WTC11 (cell line): ENCODE results near the gene TRAF7. TPM values are rescaled to one million over a fixed set of nuclear protein-coding genes. Genes with fewer than 3 reads are reported as not detected.

Experiments
- AFF4 ChIP-seq: sonication (generic); formaldehyde crosslinking; IDR thresholded peaks from 2 replicates; pipeline ENCODE4 v1.8.1; 2023; ENCODE audit warnings: mild to moderate bottlenecking, missing genetic modification reagents, borderline replicate concordance
- ARID4B ChIP-seq: sonication (generic); formaldehyde crosslinking; IDR thresholded peaks from 2 replicates; pipeline ENCODE4 v1.8.0; 2023; ENCODE audit warnings: missing genetic modification reagents, mild to moderate bottlenecking, borderline replicate concordance
- CBFB ChIP-seq: sonication (generic); formaldehyde crosslinking; IDR thresholded peaks from 2 replicates; pipeline ENCODE4 v1.8.1; 2022; ENCODE audit warnings: mild to moderate bottlenecking, low read depth, missing genetic modification reagents
- E2F5 ChIP-seq: sonication (generic); formaldehyde crosslinking; IDR thresholded peaks from 2 replicates; pipeline ENCODE4 v1.8.1; 2022; ENCODE audit warnings: mild to moderate bottlenecking, moderate library complexity, missing genetic modification reagents
- EMX1 ChIP-seq: fragments of 250-450 bp; sonication (Bioruptor Pico); IDR thresholded peaks from 2 replicates; pipeline ENCODE4 v1.8.0; 2021; ENCODE audit warnings: mild to moderate bottlenecking
- NFATC4 ChIP-seq: fragments of 250-450 bp; sonication (Bioruptor Pico); IDR thresholded peaks from 2 replicates; pipeline ENCODE4 v1.9.0; 2021; ENCODE audit warnings: mild to moderate bottlenecking
- NFE2L1 ChIP-seq: sonication (generic); formaldehyde crosslinking; IDR thresholded peaks from 2 replicates; pipeline ENCODE4 v1.8.1; 2023; ENCODE audit warnings: missing genetic modification reagents
- NFYB ChIP-seq: sonication (generic); formaldehyde crosslinking; conservative IDR thresholded peaks from 2 replicates; pipeline ENCODE4 v1.8.0; 2022; ENCODE audit warnings: low read depth, missing genetic modification reagents
- TEAD1 ChIP-seq: sonication (generic); formaldehyde crosslinking; IDR thresholded peaks from 2 replicates; pipeline ENCODE4 v1.8.0; 2022; ENCODE audit warnings: mild to moderate bottlenecking, missing genetic modification reagents
- ZNF121 ChIP-seq: sonication (generic); formaldehyde crosslinking; IDR thresholded peaks from 2 replicates; pipeline ENCODE4 v1.8.0; 2023; ENCODE audit warnings: missing genetic modification reagents
- ZNF416 ChIP-seq: fragments of 250-450 bp; sonication (Bioruptor Pico); IDR thresholded peaks from 2 replicates; pipeline ENCODE4 v1.9.0; 2021; ENCODE audit warnings: mild to moderate bottlenecking, inconsistent platforms
- total RNA-seq: library from RNA; stranded (reverse); gene quantifications from 3 replicates; pipeline ENCODE4 v1.2.3, GENCODE V29; 2021
- TF ChIP-seq, protein P1 (sequence below): sonication (generic); formaldehyde crosslinking; IDR thresholded peaks from 2 replicates; pipeline ENCODE4 v1.8.1; 2023; ENCODE audit warnings: mild to moderate bottlenecking, moderate library complexity, missing genetic modification reagents
- TF ChIP-seq, protein P2 (sequence below): sonication (generic); formaldehyde crosslinking; conservative IDR thresholded peaks from 2 replicates; pipeline ENCODE4 v1.8.1; 2023; ENCODE audit warnings: mild to moderate bottlenecking, low read depth, missing genetic modification reagents, moderate library complexity
- TF ChIP-seq, protein P3 (sequence below): fragments of 250-450 bp; sonication (Bioruptor Pico); conservative IDR thresholded peaks from 2 replicates; pipeline ENCODE4 v1.9.0; 2021; ENCODE audit warnings: mild to moderate bottlenecking
- TF ChIP-seq, protein P4 (sequence below): sonication (generic); formaldehyde crosslinking; IDR thresholded peaks from 2 replicates; pipeline ENCODE4 v1.8.0; 2022; ENCODE audit warnings: mild to moderate bottlenecking, missing genetic modification reagents
- TF ChIP-seq, protein P5 (sequence below): sonication (generic); formaldehyde crosslinking; IDR thresholded peaks from 2 replicates; pipeline ENCODE4 v1.8.0; 2022; ENCODE audit warnings: mild to moderate bottlenecking, missing genetic modification reagents

The TRAF7 gene
- total RNA-seq, 1 experiment from 2014 or later = 148 TPM

DNA sequence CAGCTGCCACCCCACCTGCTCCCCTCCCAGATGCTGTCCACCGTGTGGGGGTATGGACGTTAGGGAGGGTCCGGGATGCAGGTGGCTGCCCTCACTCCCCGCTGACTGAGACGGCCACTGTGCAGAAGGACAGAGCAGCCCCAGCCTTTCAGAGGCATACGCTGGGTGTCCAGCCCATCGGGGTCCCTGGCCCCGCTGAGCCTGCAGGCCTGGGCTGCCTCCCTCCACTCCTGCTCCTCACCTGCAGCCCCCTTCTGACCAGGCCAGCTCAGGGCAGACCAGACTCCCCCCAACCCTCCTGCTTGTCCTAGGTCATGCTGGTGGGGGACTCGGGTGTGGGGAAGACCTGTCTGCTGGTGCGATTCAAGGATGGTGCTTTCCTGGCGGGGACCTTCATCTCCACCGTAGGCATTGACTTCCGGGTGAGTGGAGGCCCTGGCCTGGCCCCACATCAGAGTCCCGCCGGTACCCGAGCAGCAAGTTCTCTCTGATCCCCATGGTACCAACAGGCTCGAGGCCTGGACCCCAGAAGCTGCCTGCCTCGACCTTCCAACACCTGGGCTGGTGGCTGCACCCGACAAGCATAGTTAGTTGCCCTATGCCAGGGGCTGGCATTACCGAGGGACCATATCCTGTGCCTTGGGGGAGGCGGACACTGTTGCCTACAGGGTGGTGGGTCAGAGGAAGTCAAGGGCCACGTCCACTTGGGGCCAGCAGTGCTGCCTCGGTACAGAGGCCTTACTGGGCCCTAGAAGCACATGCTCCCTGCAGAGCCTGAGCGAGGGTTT lies 5.8 kb upstream of the TRAF7 start (continued):
- TF ChIP-seq NFATC4 (peak; percentile 90), ZNF416 (peak; percentile 60; the same call in 1 of the 2 replicates), AFF4 (CRISPR knock-in tag) (no peak), EMX1 (CRISPR knock-in tag) (peak; percentile 86; the same call in 1 of the 2 replicates), ARID4B (CRISPR knock-in tag) (peak; percentile 58; the same call in 1 of the 2 replicates), CBFB (CRISPR knock-in tag) (no peak), TEAD1 (CRISPR knock-in tag) (peak; percentile 51; the same call in 1 of the 2 replicates), ZNF121 (CRISPR knock-in tag) (no peak), E2F5 (CRISPR knock-in tag) (0 out of 2 replicates have a peak, but pooled peaks have one; percentile 27), NFYB (CRISPR knock-in tag) (no peak), NFE2L1 (CRISPR knock-in tag) (no peak)
- TF ChIP-seq, protein P1, sequence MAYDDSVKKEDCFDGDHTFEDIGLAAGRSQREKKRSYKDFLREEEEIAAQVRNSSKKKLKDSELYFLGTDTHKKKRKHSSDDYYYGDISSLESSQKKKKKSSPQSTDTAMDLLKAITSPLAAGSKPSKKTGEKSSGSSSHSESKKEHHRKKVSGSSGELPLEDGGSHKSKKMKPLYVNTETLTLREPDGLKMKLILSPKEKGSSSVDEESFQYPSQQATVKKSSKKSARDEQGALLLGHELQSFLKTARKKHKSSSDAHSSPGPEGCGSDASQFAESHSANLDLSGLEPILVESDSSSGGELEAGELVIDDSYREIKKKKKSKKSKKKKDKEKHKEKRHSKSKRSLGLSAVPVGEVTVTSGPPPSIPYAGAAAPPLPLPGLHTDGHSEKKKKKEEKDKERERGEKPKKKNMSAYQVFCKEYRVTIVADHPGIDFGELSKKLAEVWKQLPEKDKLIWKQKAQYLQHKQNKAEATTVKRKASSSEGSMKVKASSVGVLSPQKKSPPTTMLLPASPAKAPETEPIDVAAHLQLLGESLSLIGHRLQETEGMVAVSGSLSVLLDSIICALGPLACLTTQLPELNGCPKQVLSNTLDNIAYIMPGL = no peak; the same call in 1 of the 2 replicates
- TF ChIP-seq, protein P2, sequence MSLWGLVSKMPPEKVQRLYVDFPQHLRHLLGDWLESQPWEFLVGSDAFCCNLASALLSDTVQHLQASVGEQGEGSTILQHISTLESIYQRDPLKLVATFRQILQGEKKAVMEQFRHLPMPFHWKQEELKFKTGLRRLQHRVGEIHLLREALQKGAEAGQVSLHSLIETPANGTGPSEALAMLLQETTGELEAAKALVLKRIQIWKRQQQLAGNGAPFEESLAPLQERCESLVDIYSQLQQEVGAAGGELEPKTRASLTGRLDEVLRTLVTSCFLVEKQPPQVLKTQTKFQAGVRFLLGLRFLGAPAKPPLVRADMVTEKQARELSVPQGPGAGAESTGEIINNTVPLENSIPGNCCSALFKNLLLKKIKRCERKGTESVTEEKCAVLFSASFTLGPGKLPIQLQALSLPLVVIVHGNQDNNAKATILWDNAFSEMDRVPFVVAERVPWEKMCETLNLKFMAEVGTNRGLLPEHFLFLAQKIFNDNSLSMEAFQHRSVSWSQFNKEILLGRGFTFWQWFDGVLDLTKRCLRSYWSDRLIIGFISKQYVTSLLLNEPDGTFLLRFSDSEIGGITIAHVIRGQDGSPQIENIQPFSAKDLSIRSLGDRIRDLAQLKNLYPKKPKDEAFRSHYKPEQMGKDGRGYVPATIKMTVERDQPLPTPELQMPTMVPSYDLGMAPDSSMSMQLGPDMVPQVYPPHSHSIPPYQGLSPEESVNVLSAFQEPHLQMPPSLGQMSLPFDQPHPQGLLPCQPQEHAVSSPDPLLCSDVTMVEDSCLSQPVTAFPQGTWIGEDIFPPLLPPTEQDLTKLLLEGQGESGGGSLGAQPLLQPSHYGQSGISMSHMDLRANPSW (CRISPR knock-in tag) = no peak
- TF ChIP-seq, protein P3, sequence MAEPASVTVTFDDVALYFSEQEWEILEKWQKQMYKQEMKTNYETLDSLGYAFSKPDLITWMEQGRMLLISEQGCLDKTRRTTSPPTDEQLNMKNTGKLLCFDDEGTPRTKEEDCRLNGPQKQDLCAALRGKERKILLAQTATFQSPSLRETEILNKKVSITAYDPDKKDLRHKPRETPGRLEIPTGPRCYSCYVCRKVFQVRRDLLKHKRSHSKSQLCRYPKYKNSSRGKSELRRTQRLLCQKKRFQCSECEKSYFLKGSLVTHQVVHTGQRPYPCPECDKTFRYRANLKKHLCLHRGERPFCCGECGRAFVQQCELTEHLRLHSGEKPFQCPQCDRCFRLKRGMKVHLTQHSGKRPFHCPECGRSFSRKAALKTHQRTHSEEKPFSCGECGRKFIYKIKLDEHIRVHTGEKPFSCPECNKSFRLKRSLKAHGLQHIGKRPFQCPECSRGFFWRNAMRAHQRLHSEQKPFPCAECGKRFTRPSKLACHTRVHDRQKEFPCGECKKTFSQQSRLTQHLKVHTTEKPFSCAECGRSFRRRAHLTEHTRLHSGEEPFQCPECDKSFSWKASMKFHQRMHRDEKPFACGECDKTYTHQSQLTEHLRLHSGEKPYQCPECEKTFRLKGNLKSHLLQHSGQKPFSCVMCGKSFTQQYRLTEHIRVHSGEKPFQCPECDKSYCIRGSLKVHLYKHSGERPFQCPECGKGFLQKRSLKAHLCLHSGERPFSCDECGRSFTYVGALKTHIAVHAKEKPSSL (CRISPR knock-in tag) = peak; percentile 72; the same call in 1 of the 2 replicates
- TF ChIP-seq, protein P4, sequence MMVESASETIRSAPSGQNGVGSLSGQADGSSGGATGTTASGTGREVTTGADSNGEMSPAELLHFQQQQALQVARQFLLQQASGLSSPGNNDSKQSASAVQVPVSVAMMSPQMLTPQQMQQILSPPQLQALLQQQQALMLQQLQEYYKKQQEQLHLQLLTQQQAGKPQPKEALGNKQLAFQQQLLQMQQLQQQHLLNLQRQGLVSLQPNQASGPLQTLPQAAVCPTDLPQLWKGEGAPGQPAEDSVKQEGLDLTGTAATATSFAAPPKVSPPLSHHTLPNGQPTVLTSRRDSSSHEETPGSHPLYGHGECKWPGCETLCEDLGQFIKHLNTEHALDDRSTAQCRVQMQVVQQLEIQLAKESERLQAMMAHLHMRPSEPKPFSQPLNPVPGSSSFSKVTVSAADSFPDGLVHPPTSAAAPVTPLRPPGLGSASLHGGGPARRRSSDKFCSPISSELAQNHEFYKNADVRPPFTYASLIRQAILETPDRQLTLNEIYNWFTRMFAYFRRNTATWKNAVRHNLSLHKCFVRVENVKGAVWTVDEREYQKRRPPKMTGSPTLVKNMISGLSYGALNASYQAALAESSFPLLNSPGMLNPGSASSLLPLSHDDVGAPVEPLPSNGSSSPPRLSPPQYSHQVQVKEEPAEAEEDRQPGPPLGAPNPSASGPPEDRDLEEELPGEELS = peak; percentile 12; the same call in 1 of the 2 replicates
- TF ChIP-seq, protein P5, sequence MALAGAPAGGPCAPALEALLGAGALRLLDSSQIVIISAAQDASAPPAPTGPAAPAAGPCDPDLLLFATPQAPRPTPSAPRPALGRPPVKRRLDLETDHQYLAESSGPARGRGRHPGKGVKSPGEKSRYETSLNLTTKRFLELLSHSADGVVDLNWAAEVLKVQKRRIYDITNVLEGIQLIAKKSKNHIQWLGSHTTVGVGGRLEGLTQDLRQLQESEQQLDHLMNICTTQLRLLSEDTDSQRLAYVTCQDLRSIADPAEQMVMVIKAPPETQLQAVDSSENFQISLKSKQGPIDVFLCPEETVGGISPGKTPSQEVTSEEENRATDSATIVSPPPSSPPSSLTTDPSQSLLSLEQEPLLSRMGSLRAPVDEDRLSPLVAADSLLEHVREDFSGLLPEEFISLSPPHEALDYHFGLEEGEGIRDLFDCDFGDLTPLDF = no peak
